IMR-90 (cell line): ENCODE data around the gene SCD. TPM values are rescaled to one million over a fixed set of nuclear protein-coding genes. Genes with fewer than 3 reads are reported as not detected.

Experiments
- ATAC-seq: fragments of 200-7000 bp; cut with Tn5 transposase; 2 replicates; pipeline ENCODE4 v1.9.1; 2020; ENCODE audit warnings: low read depth, mild to moderate bottlenecking, moderate library complexity
- BruUV-seq: library from RNA; stranded (reverse); fragments of 400-500 nt; replicated peaks from 2 replicates; lab custom pipeline; 2021; lab: Mats Ljungman, UMichigan
- CTCF ChIA-PET: fragments of 300-600 bp; formaldehyde crosslinking; extraction: SDS; loops from one replicate; lab custom pipeline; 2021; ENCODE audit warnings: antibody characterized with exemption; lab: Yijun Ruan, JAX
- POLR2A ChIA-PET: fragments of 300-600 bp; sonication (Branson Sonifier 250); formaldehyde crosslinking; loops from one replicate; lab custom pipeline; 2022; ENCODE audit warnings: antibody characterized with exemption; ENCODE audit not compliant: unreplicated experiment; lab: Charles Lee
- DNase-seq: peaks from one replicate; pipeline ENCODE4 v3.0.0; 2013
- H2AFZ ChIP-seq: replicated peaks from 2 replicates; pipeline ENCODE3; 2013; ENCODE audit warnings: low read length, mild to moderate bottlenecking; ENCODE audit not compliant: poor library complexity
- H2AK5ac ChIP-seq: 2 replicates; pipeline ENCODE4 v1.6.1; 2013; ENCODE audit warnings: low read depth, low read length, inconsistent platforms
- H2AK9ac ChIP-seq: replicated peaks from 2 replicates; pipeline ENCODE3; 2013; ENCODE audit warnings: mild to moderate bottlenecking, low read depth, low read length, moderate library complexity; ENCODE audit not compliant: poor library complexity
- H2BK120ac ChIP-seq: 2 replicates; pipeline ENCODE4 v1.6.1; 2013; ENCODE audit warnings: low read depth, low read length, inconsistent platforms
- H2BK15ac ChIP-seq: 3 replicates; pipeline ENCODE4 v1.6.1; 2013; ENCODE audit warnings: low read depth, low read length, inconsistent platforms
- H2BK20ac ChIP-seq: 2 replicates; pipeline ENCODE4 v1.6.1; 2013; ENCODE audit warnings: low read depth, mild to moderate bottlenecking, inconsistent platforms, low read length, moderate library complexity
- H2BK5ac ChIP-seq: 2 replicates; pipeline ENCODE4 v1.6.1; 2013; ENCODE audit warnings: mild to moderate bottlenecking, low read depth, low read length, inconsistent platforms; ENCODE audit not compliant: poor library complexity, severe bottlenecking
- H3K14ac ChIP-seq: replicated peaks from 2 replicates; pipeline ENCODE4 v1.6.1; 2013; ENCODE audit warnings: low read depth, low read length, inconsistent platforms
- H3K18ac ChIP-seq: 2 replicates; pipeline ENCODE4 v1.6.1; 2013; ENCODE audit warnings: low read depth, low read length, control low read depth
- H3K23ac ChIP-seq: 2 replicates; pipeline ENCODE4 v1.6.1; 2013; ENCODE audit warnings: low read depth, low read length, inconsistent platforms
- H3K27ac ChIP-seq: 2 replicates; pipeline ENCODE4 v1.5.1; 2013; ENCODE audit warnings: mild to moderate bottlenecking, control low read depth, low read length; ENCODE audit not compliant: insufficient read depth
- H3K27me3 ChIP-seq: 2 replicates; pipeline ENCODE4 v1.6.1; 2013; ENCODE audit warnings: low read length; ENCODE audit not compliant: control insufficient read depth, insufficient read depth
- H3K36me3 ChIP-seq: 2 replicates; pipeline ENCODE4 v1.6.1; 2013; ENCODE audit warnings: low read length, mixed read lengths; ENCODE audit not compliant: control insufficient read depth, insufficient read depth
- H3K4ac ChIP-seq: 2 replicates; pipeline ENCODE4 v1.6.1; 2013; ENCODE audit warnings: low read depth, low read length, inconsistent platforms
- H3K4me1 ChIP-seq: 2 replicates; pipeline ENCODE4 v1.6.1; 2013; ENCODE audit warnings: low read length, mixed read lengths; ENCODE audit not compliant: control insufficient read depth, insufficient read depth
- H3K4me2 ChIP-seq: 2 replicates; pipeline ENCODE4 v1.6.1; 2013; ENCODE audit warnings: low read depth, mild to moderate bottlenecking, control low read depth, low read length, moderate library complexity
- H3K4me3 ChIP-seq: 2 replicates; pipeline ENCODE4 v1.5.1; 2013; ENCODE audit warnings: low read depth, mild to moderate bottlenecking, control low read depth, low read length, moderate library complexity; ENCODE audit not compliant: insufficient read depth
- H3K56ac ChIP-seq: 2 replicates; pipeline ENCODE4 v1.6.1; 2013; ENCODE audit warnings: low read length, inconsistent platforms; ENCODE audit not compliant: insufficient read depth; ENCODE audit errors: extremely low read depth
- H3K79me1 ChIP-seq, 2 experiments: 2 replicates each; pipeline ENCODE4 v1.6.1; 2013; ENCODE audit warnings: low read length in 2 of 2, inconsistent platforms in 1 of 2, low read depth in 1 of 2
- H3K9ac ChIP-seq: 2 replicates; pipeline ENCODE4 v1.6.1; 2013; ENCODE audit warnings: low read depth, low read length, control low read depth
- H3K9me1 ChIP-seq: 2 replicates; pipeline ENCODE4 v1.6.1; 2013; ENCODE audit warnings: low read length, inconsistent platforms; ENCODE audit not compliant: insufficient read depth
- H3K9me3 ChIP-seq: 2 replicates; pipeline ENCODE4 v1.6.1; 2013; ENCODE audit warnings: low read length; ENCODE audit not compliant: control insufficient read depth, insufficient read depth
- H4K20me1 ChIP-seq: 2 replicates; pipeline ENCODE4 v1.6.1; 2013; ENCODE audit warnings: low read length, inconsistent platforms; ENCODE audit not compliant: insufficient read depth
- H4K5ac ChIP-seq: 2 replicates; pipeline ENCODE4 v1.6.1; 2013; ENCODE audit warnings: mild to moderate bottlenecking, low read depth, low read length, control low read depth
- H4K8ac ChIP-seq, 2 experiments: 2 replicates each; pipeline ENCODE4 v1.6.1; 2013; ENCODE audit warnings: low read depth in 2 of 2, low read length in 2 of 2, control low read depth in 1 of 2, inconsistent platforms in 1 of 2
- H4K91ac ChIP-seq: 2 replicates; pipeline ENCODE4 v1.6.1; 2013; ENCODE audit warnings: low read depth, low read length, inconsistent platforms; ENCODE audit not compliant: insufficient read depth
- CEBPB ChIP-seq: IDR thresholded peaks from 2 replicates; pipeline ENCODE4 v1.6.1; 2012; ENCODE audit warnings: low read depth, low read length, improper control_type of control experiment
- CHD1 ChIP-seq: IDR thresholded peaks from 2 replicates; pipeline ENCODE4 v1.6.1; 2012; ENCODE audit warnings: low read depth, low read length, improper control_type of control experiment
- RAD21 ChIP-seq: IDR thresholded peaks from 2 replicates; pipeline ENCODE4 v1.6.1; 2012; ENCODE audit warnings: low read length, improper control_type of control experiment
- WGBS, 2 experiments: methylation state at CpG; one replicate each; pipeline versions ENCODE4 v1.1.5 to v1.1.7; 2013; ENCODE audit warnings: missing lambda C conversion rate in 2 of 2; ENCODE audit not compliant: insufficient read length in 1 of 2; ENCODE audit errors: extremely low coverage in 2 of 2; 5-methylcytosine and 5-hydroxymethylcytosine counted together
- dilution Hi-C: fragments of 300-500 bp; cut with HindIII; formaldehyde crosslinking; loops from one replicate; pipeline ENCODE4 v1.14.3; 2018; ENCODE audit warnings: low sequenced_read_pairs; ENCODE audit not compliant: unreplicated experiment
- in situ Hi-C: fragments of 300-500 bp; cut with MboI; formaldehyde crosslinking; loops from 3 replicates; pipeline ENCODE4 v1.14.3; 2019; ENCODE audit warnings: low sequenced_read_pairs, inconsistent platforms, mixed read lengths
- intact Hi-C: fragments of 100-400 bp; cut with micrococcal nuclease; formaldehyde crosslinking; loops from 2 replicates; pipeline ENCODE4 v1.10.0; 2022
- polyA plus RNA-seq, 3 experiments: library from polyadenylated mRNA; depleted of rRNA; stranded (reverse); fragments of >200 nt; gene quantifications; 2 replicates each; pipeline ENCODE4 v1.2.3, GENCODE V29; 2012; ENCODE audit warnings: low replicate concordance in 1 of 3
- total RNA-seq: library from RNA; depleted of rRNA; stranded (reverse); fragments of >200 nt; gene quantifications from 2 replicates; pipeline ENCODE4 v1.2.3, GENCODE V29; 2012
- TF ChIP-seq, protein P1 (sequence below): conservative IDR thresholded peaks from 2 replicates; pipeline ENCODE4 v1.5.1; 2012; ENCODE audit warnings: mild to moderate bottlenecking, low read depth, low read length, improper control_type of control experiment

SCD gene
- total and polyA plus RNA-seq, 2 of the 4 experiments (the other 2 are of a cell fraction): 50.7 to 65.1 TPM

DNA sequence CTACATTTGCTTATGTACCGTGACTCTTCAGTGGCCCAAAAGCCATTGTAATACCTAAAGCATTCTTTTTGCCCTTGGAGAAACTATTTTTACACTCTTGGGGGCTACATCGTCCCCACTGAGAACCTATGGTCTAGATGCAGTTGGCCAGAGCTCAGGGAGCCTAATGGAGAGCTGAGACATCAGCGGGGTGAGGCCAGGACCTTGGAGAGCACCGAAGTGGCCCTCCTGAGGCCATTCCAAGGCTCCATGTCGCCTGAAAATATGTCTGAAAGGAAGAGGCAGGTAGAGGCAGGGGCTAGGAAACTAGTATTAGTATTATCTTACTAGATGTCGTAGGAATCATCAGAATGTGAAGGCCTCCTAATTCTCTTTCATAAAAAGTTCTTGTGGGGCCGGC lies 21.9 kb upstream of the SCD start:
- Histone ChIP-seq H3K4me3 (no peak overlapping the region), H3K56ac (no peak overlapping the region), H2BK20ac (no peak overlapping the region), H3K14ac (no peak overlapping the region), H2AK9ac (no peak overlapping the region), H3K9me3 (no peaks in the 10 kb centered on the region), H3K23ac (no peak overlapping the region), H3K18ac (no peak overlapping the region), H3K9me1 (no peaks in the 10 kb centered on the region), H3K4me1 (no peaks in the 10 kb centered on the region), H2BK5ac (no peak overlapping the region), H4K91ac (no peak overlapping the region), H3K4ac (no peak overlapping the region), H3K36me3 (no peaks in the 10 kb centered on the region), H3K27me3 (peaks cover 34% of the 10 kb centered on the region), H3K9ac (no peak overlapping the region), H4K8ac (no peak overlapping the region), H3K79me1 (no peaks in the 10 kb centered on the region), H2BK120ac (no peak overlapping the region), H2BK15ac (no peak overlapping the region), H3K4me2 (no peak overlapping the region), H2AFZ (no peak overlapping the region), H4K20me1 (no peaks in the 10 kb centered on the region), H3K27ac (no peak overlapping the region), H4K5ac (no peak overlapping the region), H2AK5ac (no peak overlapping the region)
- TF ChIP-seq CEBPB (no peak), RAD21 (no peak), CHD1 (no peak)
- TF ChIP-seq, protein P1, sequence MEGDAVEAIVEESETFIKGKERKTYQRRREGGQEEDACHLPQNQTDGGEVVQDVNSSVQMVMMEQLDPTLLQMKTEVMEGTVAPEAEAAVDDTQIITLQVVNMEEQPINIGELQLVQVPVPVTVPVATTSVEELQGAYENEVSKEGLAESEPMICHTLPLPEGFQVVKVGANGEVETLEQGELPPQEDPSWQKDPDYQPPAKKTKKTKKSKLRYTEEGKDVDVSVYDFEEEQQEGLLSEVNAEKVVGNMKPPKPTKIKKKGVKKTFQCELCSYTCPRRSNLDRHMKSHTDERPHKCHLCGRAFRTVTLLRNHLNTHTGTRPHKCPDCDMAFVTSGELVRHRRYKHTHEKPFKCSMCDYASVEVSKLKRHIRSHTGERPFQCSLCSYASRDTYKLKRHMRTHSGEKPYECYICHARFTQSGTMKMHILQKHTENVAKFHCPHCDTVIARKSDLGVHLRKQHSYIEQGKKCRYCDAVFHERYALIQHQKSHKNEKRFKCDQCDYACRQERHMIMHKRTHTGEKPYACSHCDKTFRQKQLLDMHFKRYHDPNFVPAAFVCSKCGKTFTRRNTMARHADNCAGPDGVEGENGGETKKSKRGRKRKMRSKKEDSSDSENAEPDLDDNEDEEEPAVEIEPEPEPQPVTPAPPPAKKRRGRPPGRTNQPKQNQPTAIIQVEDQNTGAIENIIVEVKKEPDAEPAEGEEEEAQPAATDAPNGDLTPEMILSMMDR: no peak
- ChIA-PET CTCF (no interaction called here), POLR2A (no interaction called here)
- BruUV-seq: no TSS peak
- WGBS, 2 experiments: 60% methylated on average over 1 of the region's 7 CpGs; no CpG with 5 or more reads in 1 of the 2 experiments
- intact Hi-C loops: no loop called here
- dilution Hi-C loops: no loop called here
- DNase-seq (no peak), ATAC-seq (no peak)
- in situ Hi-C loops: loop anchor here (25.0 kb wide), 1 partner anchor 562 kb away; no protein-coding TSS in a partner anchor
